Fibroblast of mammary gland (primary cell): Measurements from ENCODE around the gene CCDC28B.

Experiments
- DNase-seq: peaks from one replicate; pipeline ENCODE4 v3.0.0-alpha.2; 2010; ENCODE audit warnings: low read depth
- H3K4me3 ChIP-seq: 2 replicates; pipeline ENCODE4 v1.5.1; 2011; ENCODE audit warnings: low read depth, mild to moderate bottlenecking, low read length, moderate library complexity; ENCODE audit not compliant: control insufficient read depth
- TF ChIP-seq, protein P1 (sequence below): conservative IDR thresholded peaks from 2 replicates; pipeline ENCODE4 v1.5.1; 2011; ENCODE audit warnings: low read depth, low read length, inconsistent platforms; ENCODE audit not compliant: control insufficient read depth, insufficient read depth

Gene CCDC28B

DNA sequence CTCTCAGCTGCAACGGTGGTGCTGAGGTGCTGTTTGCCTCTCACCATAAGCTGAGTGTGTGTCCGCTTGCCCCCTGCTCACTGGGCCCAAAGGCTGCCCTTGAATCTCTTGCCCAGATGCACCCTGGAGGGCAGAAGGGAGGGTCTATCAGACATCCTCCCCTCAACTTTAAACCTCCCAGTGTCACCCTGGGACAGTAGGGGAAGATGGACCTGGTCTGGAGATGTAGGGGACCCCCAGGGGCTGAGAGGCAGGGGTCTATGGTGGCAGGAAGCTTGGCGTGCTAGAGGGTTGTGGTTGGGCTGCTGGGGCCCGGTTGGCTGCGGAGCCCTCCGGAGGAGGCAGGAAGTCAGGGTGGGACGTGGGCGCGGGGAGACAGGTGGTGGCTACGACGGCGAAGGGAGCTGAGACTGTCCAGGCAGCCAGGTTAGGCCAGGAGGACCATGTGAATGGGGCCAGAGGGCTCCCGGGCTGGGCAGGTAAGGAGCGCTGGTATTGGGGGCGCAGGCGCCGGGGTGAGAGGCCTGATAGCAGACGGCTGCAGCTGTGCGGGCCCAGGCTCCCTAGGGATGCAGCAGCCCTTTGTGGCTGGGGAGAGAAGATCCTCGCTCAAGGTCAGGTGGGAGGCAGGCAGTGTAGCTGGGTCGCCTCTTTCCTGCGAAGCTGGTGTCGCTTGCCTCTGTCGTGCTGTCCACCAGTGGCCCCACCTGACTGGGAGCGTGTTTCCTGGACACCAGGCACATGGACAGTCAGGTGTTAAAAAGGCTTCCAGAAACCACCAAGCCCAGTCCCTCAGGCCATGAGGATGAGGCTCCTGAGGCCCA is 50.7 kb downstream of the CCDC28B start, which contains the start of gene LCK:
Gene LCK, plus strand, starts transcription at position 373 of the 824 bp plus-strand sequence. CDS start 23,065 bp downstream, outside the sequence.
- TF ChIP-seq, protein P1, sequence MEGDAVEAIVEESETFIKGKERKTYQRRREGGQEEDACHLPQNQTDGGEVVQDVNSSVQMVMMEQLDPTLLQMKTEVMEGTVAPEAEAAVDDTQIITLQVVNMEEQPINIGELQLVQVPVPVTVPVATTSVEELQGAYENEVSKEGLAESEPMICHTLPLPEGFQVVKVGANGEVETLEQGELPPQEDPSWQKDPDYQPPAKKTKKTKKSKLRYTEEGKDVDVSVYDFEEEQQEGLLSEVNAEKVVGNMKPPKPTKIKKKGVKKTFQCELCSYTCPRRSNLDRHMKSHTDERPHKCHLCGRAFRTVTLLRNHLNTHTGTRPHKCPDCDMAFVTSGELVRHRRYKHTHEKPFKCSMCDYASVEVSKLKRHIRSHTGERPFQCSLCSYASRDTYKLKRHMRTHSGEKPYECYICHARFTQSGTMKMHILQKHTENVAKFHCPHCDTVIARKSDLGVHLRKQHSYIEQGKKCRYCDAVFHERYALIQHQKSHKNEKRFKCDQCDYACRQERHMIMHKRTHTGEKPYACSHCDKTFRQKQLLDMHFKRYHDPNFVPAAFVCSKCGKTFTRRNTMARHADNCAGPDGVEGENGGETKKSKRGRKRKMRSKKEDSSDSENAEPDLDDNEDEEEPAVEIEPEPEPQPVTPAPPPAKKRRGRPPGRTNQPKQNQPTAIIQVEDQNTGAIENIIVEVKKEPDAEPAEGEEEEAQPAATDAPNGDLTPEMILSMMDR, result no peak
- no peak for DNase-seq
- no peak within 1 kb of the TSS for H3K4me3 ChIP-seq
